OCI-LY7 (cell line): ENCODE measurements around the gene PRRG2.

ENCODE experiments used
- EZH2phosphoT487 ChIP-seq: fragments of 200-600 bp; sonication (generic); IDR thresholded peaks from 2 replicates; pipeline ENCODE4 v1.6.1; 2018; ENCODE audit warnings: low read depth, borderline replicate concordance, mild to moderate bottlenecking, mixed run types, antibody characterized with exemption, low read length, moderate library complexity, mixed read lengths
- TF ChIP-seq, protein P1 (sequence below): fragments of 200-600 bp; sonication (generic); conservative IDR thresholded peaks from 2 replicates; pipeline ENCODE4 v1.5.1; 2014; ENCODE audit warnings: mild to moderate bottlenecking, antibody characterized with exemption, low read length, moderate library complexity, mixed read lengths

- TF ChIP-seq, protein P1, sequence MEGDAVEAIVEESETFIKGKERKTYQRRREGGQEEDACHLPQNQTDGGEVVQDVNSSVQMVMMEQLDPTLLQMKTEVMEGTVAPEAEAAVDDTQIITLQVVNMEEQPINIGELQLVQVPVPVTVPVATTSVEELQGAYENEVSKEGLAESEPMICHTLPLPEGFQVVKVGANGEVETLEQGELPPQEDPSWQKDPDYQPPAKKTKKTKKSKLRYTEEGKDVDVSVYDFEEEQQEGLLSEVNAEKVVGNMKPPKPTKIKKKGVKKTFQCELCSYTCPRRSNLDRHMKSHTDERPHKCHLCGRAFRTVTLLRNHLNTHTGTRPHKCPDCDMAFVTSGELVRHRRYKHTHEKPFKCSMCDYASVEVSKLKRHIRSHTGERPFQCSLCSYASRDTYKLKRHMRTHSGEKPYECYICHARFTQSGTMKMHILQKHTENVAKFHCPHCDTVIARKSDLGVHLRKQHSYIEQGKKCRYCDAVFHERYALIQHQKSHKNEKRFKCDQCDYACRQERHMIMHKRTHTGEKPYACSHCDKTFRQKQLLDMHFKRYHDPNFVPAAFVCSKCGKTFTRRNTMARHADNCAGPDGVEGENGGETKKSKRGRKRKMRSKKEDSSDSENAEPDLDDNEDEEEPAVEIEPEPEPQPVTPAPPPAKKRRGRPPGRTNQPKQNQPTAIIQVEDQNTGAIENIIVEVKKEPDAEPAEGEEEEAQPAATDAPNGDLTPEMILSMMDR: no peak
- no peak for TF ChIP-seq EZH2phosphoT487
Measured at GRCh38 chr19:49539192-49539952, 41.7 kb upstream of the PRRG2 start.
